H9 (cell line): Measurements from ENCODE around the gene DKKL1. TPM values are rescaled to one million over a fixed set of nuclear protein-coding genes. Genes with fewer than 3 reads are reported as not detected.

ENCODE experiments used
- DNase-seq: peaks from one replicate; pipeline ENCODE4 v3.0.0-alpha.2; 2017
- H2AFZ ChIP-seq: one replicate; pipeline ENCODE4 v1.6.1; 2013; ENCODE audit warnings: mild to moderate bottlenecking, low read length, control low read depth, moderate library complexity
- H2AK5ac ChIP-seq: 2 replicates; pipeline ENCODE4 v1.6.1; 2013; ENCODE audit warnings: low read length, control low read depth, mixed read lengths; ENCODE audit not compliant: insufficient read length
- H2BK120ac ChIP-seq: one replicate; pipeline ENCODE4 v1.6.1; 2013; ENCODE audit warnings: low read depth, mild to moderate bottlenecking, low read length, control low read depth, inconsistent platforms; ENCODE audit not compliant: poor library complexity, severe bottlenecking
- H2BK12ac ChIP-seq: 2 replicates; pipeline ENCODE4 v1.6.1; 2013; ENCODE audit warnings: low read length, control low read depth, mixed read lengths, low read depth; ENCODE audit not compliant: insufficient read length
- H2BK15ac ChIP-seq: 2 replicates; pipeline ENCODE4 v1.6.1; 2013; ENCODE audit warnings: low read depth, low read length, control low read depth
- H2BK20ac ChIP-seq: one replicate; pipeline ENCODE4 v1.6.1; 2013; ENCODE audit warnings: low read depth, mild to moderate bottlenecking, low read length, control low read depth, inconsistent platforms; ENCODE audit not compliant: poor library complexity, severe bottlenecking
- H2BK5ac ChIP-seq: 2 replicates; pipeline ENCODE4 v1.6.1; 2013; ENCODE audit warnings: low read length, control low read depth, mixed read lengths; ENCODE audit not compliant: insufficient read length
- H3K14ac ChIP-seq: 2 replicates; pipeline ENCODE4 v1.6.1; 2013; ENCODE audit warnings: low read length, control low read depth; ENCODE audit not compliant: insufficient read depth
- H3K18ac ChIP-seq: 2 replicates; pipeline ENCODE4 v1.6.1; 2013; ENCODE audit warnings: low read depth, mild to moderate bottlenecking, mixed read lengths, low read length, control low read depth; ENCODE audit not compliant: insufficient read length
- H3K23ac ChIP-seq: 2 replicates; pipeline ENCODE4 v1.6.1; 2013; ENCODE audit warnings: low read length, control low read depth, mixed read lengths, low read depth; ENCODE audit not compliant: insufficient read length
- H3K23me2 ChIP-seq: 2 replicates; pipeline ENCODE4 v1.6.1; 2013; ENCODE audit warnings: low read depth, mild to moderate bottlenecking, mixed read lengths, low read length, control low read depth; ENCODE audit not compliant: insufficient read length, poor library complexity, severe bottlenecking
- H3K27ac ChIP-seq: 2 replicates; pipeline ENCODE4 v1.5.1; 2013; ENCODE audit warnings: low read length, control low read depth, mixed read lengths, low read depth; ENCODE audit not compliant: insufficient read length
- H3K27me3 ChIP-seq: 2 replicates; pipeline ENCODE4 v1.6.1; 2013; ENCODE audit warnings: low read length, control low read depth, inconsistent platforms; ENCODE audit not compliant: insufficient read depth
- H3K4ac ChIP-seq: 2 replicates; pipeline ENCODE4 v1.6.1; 2013; ENCODE audit warnings: low read depth, mild to moderate bottlenecking, control low read depth, inconsistent platforms, low read length, moderate library complexity
- H3K4me1 ChIP-seq: 2 replicates; pipeline ENCODE4 v1.6.1; 2013; ENCODE audit warnings: low read length, control low read depth, inconsistent platforms; ENCODE audit not compliant: insufficient read depth
- H3K4me2 ChIP-seq: 2 replicates; pipeline ENCODE4 v1.6.1; 2013; ENCODE audit warnings: low read length, control low read depth, mixed read lengths; ENCODE audit not compliant: insufficient read length, insufficient read depth
- H3K56ac ChIP-seq: 2 replicates; pipeline ENCODE4 v1.6.1; 2013; ENCODE audit warnings: low read depth, mild to moderate bottlenecking, mixed read lengths, low read length, control low read depth; ENCODE audit not compliant: insufficient read length
- H3K79me1 ChIP-seq: 2 replicates; pipeline ENCODE4 v1.6.1; 2013; ENCODE audit warnings: low read depth, mild to moderate bottlenecking, moderate library complexity, low read length, control low read depth, inconsistent platforms; ENCODE audit not compliant: insufficient read depth, poor library complexity, severe bottlenecking
- H3K79me2 ChIP-seq: 2 replicates; pipeline ENCODE4 v1.6.1; 2013; ENCODE audit warnings: low read length, control low read depth, inconsistent platforms; ENCODE audit not compliant: insufficient read depth
- H3K9ac ChIP-seq: 2 replicates; pipeline ENCODE4 v1.6.1; 2013; ENCODE audit warnings: low read length, control low read depth, mixed read lengths; ENCODE audit not compliant: insufficient read length; ENCODE audit errors: extremely low read depth
- H3K9me3 ChIP-seq: one replicate; pipeline ENCODE4 v1.6.1; 2013; ENCODE audit warnings: low read depth, low read length, inconsistent platforms; ENCODE audit not compliant: control insufficient read depth
- H3T11ph ChIP-seq: one replicate; pipeline ENCODE4 v1.6.1; 2013; ENCODE audit warnings: mild to moderate bottlenecking, low read length, control low read depth, inconsistent platforms
- H4K20me1 ChIP-seq: one replicate; pipeline ENCODE4 v1.6.1; 2013; ENCODE audit not compliant: control insufficient read depth, insufficient read length, insufficient read depth
- H4K5ac ChIP-seq: 2 replicates; pipeline ENCODE4 v1.6.1; 2013; ENCODE audit warnings: low read depth, mild to moderate bottlenecking, mixed read lengths, low read length, control low read depth; ENCODE audit not compliant: insufficient read length
- H4K8ac ChIP-seq: replicated peaks from 2 replicates; pipeline ENCODE4 v1.6.1; 2013; ENCODE audit warnings: low read length, control low read depth, mixed read lengths, low read depth; ENCODE audit not compliant: insufficient read length
- H4K91ac ChIP-seq: 2 replicates; pipeline ENCODE4 v1.6.1; 2013; ENCODE audit warnings: low read depth, mild to moderate bottlenecking, moderate library complexity, mixed read lengths, low read length, control low read depth; ENCODE audit not compliant: insufficient read length
- H3K27ac Mint-ChIP-seq, 3 experiments: 2 replicates in 2 of 3; 3 replicates in 1 of 3; pipeline ENCODE4 v1.8.0; 2020 to 2021; ENCODE audit warnings: mixed read lengths in 3 of 3, mild to moderate bottlenecking in 1 of 3, moderate library complexity in 1 of 3
- H3K27me3 Mint-ChIP-seq: 2 replicates; pipeline ENCODE4 v1.8.0; 2021; ENCODE audit warnings: low read depth, mild to moderate bottlenecking, moderate library complexity, mixed read lengths
- H3K36me3 Mint-ChIP-seq, 3 experiments: 2 replicates in 2 of 3; 3 replicates in 1 of 3; pipeline ENCODE4 v1.8.0; 2020 to 2021; ENCODE audit warnings: low read depth in 3 of 3, mixed read lengths in 3 of 3; ENCODE audit not compliant: insufficient read depth in 1 of 3
- H3K4me1 Mint-ChIP-seq, 2 experiments: 2 replicates each; pipeline ENCODE4 v1.8.0; 2020; ENCODE audit warnings: mixed read lengths in 2 of 2
- H3K4me3 Mint-ChIP-seq, 2 experiments: 2 replicates in 1 of 2; 3 replicates in 1 of 2; pipeline ENCODE4 v1.8.0; 2020 to 2021; ENCODE audit warnings: mild to moderate bottlenecking in 2 of 2, mixed read lengths in 2 of 2, moderate library complexity in 1 of 2
- H3K9me3 Mint-ChIP-seq, 2 experiments: 2 replicates in 1 of 2; 3 replicates in 1 of 2; pipeline ENCODE4 v1.8.0; 2020; ENCODE audit warnings: mild to moderate bottlenecking in 2 of 2, mixed read lengths in 2 of 2, moderate library complexity in 1 of 2
- CTCF ChIP-seq: fragments of 200-600 bp; sonication (generic); conservative IDR thresholded peaks from 3 replicates; pipeline ENCODE4 v1.8.0; 2021; ENCODE audit warnings: antibody characterized with exemption, mild to moderate bottlenecking
- total RNA-seq: library from RNA; stranded (reverse); gene quantifications from 2 replicates; pipeline ENCODE4 v1.2.1, GENCODE V29; 2021

Gene DKKL1
- total RNA-seq, 1 experiment from 2014 or later: 3.5 TPM

- Mint-ChIP-seq H3K27me3 (no peaks in the 10 kb centered on the region), H3K27ac (no peak overlapping the region), H3K9me3 (peaks cover 25 to 37% of the 10 kb centered on the region in 2 experiments; a peak in 4 of 5 replicates), H3K4me1 (no peaks in the 10 kb centered on the region), H3K4me3 (no peak overlapping the region), H3K36me3 (peaks cover 7 to 29% (median 11%) of the 10 kb centered on the region in 3 experiments)
- no peak overlapping the region for H3K18ac ChIP-seq
- no peak overlapping the region for H4K8ac ChIP-seq
- H2BK120ac ChIP-seq: no peak overlapping the region
- no peak overlapping the region for H2BK20ac ChIP-seq
- H3K4ac ChIP-seq: no peak overlapping the region
- no peak overlapping the region for H3K4me2 ChIP-seq
- H3K9me3 ChIP-seq: no peaks in the 10 kb centered on the region
- H2BK5ac ChIP-seq: no peak overlapping the region
- no peaks in the 10 kb centered on the region for H3K79me1 ChIP-seq
- H4K91ac ChIP-seq: no peak overlapping the region
- TF ChIP-seq CTCF: no peak
- H4K5ac ChIP-seq: no peak overlapping the region
- H3K79me2 ChIP-seq: no peaks in the 10 kb centered on the region
- H3K23ac ChIP-seq: no peak overlapping the region
- no peak overlapping the region for H2BK15ac ChIP-seq
- H3T11ph ChIP-seq: no peak overlapping the region
- H3K9ac ChIP-seq: no peak overlapping the region
- no peaks in the 10 kb centered on the region for H3K23me2 ChIP-seq
- H3K27ac ChIP-seq: no peak overlapping the region
- no peak overlapping the region for H2BK12ac ChIP-seq
- no peak overlapping the region for H2AK5ac ChIP-seq
- no peaks in the 10 kb centered on the region for H3K4me1 ChIP-seq
- H2AFZ ChIP-seq: no peak overlapping the region
- H4K20me1 ChIP-seq: no peaks in the 10 kb centered on the region
- no peak overlapping the region for H3K56ac ChIP-seq
- no peaks in the 10 kb centered on the region for H3K27me3 ChIP-seq
- no peak overlapping the region for H3K14ac ChIP-seq
- no peak for DNase-seq
Observed at GRCh38 chr19:49318296-49318695, 45.4 kb upstream of the DKKL1 start.
